ENCODE results near the gene EDN2.

DNA sequence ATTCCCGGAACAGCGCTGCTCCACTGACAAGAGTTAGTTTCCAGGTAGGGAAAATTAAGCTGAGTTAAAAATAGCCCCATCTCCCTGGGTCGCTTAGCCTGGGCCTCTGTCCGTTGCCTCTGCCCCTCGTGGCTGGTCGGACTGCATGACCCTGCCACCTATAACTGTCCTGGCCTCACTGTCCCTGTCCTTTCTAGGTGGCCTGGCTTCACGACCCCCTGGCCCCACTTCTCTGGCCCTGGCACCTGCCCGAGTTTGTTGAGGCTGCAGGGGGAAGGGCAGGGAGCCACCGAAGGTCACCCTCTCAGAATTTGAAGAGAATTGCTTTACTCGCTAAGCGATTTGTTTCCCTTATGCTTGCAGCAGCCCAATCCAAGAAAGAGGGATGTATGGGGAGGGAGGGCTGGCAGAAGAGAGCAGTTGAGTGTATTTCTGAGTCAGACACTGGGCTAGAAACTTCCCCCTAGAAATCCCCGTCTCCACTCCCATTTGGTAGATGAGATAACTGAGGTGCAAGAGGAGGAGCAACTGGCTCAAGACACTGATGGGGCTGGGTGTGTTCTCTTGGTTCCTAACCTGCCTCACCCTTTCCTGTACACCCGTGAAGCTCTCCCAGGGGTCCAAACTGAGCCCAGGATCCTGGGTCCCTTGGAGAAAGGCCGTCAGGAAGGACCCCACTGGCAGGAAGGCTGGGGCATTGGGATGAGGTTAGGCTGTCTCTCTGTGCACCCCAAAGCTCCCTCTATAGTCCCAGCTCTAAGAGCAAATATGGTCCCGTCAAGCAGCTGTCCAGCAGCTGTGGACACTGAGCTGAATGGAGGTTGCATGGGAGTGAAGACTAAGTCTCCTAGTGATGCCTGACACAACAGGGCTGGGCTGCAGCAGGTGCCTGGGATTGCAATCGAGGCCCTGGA is 2.9 kb upstream of the EDN2 start:
- TF ChIP-seq POLR2AphosphoS5 (IDR thresholded peaks at IDR 0.05; ENCODE audit: low read depth, low read length) (no peak), TAF1 (IDR thresholded peaks at IDR 0.05; ENCODE audit: borderline replicate concordance, insufficient read depth, low read length) (no peak)
- TF ChIP-seq, protein P1, sequence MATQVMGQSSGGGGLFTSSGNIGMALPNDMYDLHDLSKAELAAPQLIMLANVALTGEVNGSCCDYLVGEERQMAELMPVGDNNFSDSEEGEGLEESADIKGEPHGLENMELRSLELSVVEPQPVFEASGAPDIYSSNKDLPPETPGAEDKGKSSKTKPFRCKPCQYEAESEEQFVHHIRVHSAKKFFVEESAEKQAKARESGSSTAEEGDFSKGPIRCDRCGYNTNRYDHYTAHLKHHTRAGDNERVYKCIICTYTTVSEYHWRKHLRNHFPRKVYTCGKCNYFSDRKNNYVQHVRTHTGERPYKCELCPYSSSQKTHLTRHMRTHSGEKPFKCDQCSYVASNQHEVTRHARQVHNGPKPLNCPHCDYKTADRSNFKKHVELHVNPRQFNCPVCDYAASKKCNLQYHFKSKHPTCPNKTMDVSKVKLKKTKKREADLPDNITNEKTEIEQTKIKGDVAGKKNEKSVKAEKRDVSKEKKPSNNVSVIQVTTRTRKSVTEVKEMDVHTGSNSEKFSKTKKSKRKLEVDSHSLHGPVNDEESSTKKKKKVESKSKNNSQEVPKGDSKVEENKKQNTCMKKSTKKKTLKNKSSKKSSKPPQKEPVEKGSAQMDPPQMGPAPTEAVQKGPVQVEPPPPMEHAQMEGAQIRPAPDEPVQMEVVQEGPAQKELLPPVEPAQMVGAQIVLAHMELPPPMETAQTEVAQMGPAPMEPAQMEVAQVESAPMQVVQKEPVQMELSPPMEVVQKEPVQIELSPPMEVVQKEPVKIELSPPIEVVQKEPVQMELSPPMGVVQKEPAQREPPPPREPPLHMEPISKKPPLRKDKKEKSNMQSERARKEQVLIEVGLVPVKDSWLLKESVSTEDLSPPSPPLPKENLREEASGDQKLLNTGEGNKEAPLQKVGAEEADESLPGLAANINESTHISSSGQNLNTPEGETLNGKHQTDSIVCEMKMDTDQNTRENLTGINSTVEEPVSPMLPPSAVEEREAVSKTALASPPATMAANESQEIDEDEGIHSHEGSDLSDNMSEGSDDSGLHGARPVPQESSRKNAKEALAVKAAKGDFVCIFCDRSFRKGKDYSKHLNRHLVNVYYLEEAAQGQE (IDR thresholded peaks at IDR 0.05; ENCODE audit: insufficient read depth in 1 of 2, low read depth in 2 of 2, low read length in 2 of 2) = peak; percentile 71 to 83

Data from PFSK-1 (cell line).